ENCODE data around the gene STIM1.

Gene STIM1

DNA sequence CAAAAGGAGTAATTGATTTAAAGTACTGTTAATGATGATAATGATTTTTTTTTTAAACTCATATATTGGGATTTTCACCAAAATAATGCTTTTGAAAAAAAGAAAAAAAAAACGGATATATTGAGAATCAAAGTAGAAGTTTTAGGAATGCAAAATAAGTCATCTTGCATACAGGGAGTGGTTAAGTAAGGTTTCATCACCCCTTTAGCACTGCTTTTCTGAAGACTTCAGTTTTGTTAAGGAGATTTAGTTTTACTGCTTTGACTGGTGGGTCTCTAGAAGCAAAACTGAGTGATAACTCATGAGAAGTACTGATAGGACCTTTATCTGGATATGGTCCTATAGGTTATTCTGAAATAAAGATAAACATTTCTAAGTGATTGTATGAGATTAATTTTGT, 283.0 kb downstream of the STIM1 start:
- TF ChIP-seq, protein P1, sequence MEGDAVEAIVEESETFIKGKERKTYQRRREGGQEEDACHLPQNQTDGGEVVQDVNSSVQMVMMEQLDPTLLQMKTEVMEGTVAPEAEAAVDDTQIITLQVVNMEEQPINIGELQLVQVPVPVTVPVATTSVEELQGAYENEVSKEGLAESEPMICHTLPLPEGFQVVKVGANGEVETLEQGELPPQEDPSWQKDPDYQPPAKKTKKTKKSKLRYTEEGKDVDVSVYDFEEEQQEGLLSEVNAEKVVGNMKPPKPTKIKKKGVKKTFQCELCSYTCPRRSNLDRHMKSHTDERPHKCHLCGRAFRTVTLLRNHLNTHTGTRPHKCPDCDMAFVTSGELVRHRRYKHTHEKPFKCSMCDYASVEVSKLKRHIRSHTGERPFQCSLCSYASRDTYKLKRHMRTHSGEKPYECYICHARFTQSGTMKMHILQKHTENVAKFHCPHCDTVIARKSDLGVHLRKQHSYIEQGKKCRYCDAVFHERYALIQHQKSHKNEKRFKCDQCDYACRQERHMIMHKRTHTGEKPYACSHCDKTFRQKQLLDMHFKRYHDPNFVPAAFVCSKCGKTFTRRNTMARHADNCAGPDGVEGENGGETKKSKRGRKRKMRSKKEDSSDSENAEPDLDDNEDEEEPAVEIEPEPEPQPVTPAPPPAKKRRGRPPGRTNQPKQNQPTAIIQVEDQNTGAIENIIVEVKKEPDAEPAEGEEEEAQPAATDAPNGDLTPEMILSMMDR (IDR thresholded peaks at IDR 0.05; ENCODE audit: insufficient read depth, low read depth, low read length, missing control alignments), result no peak
- no peak for DNase-seq (ENCODE audit: low read depth)
- H3K4me3 ChIP-seq (ENCODE audit: low read depth, low read length), result no peak overlapping the region

DNA sequence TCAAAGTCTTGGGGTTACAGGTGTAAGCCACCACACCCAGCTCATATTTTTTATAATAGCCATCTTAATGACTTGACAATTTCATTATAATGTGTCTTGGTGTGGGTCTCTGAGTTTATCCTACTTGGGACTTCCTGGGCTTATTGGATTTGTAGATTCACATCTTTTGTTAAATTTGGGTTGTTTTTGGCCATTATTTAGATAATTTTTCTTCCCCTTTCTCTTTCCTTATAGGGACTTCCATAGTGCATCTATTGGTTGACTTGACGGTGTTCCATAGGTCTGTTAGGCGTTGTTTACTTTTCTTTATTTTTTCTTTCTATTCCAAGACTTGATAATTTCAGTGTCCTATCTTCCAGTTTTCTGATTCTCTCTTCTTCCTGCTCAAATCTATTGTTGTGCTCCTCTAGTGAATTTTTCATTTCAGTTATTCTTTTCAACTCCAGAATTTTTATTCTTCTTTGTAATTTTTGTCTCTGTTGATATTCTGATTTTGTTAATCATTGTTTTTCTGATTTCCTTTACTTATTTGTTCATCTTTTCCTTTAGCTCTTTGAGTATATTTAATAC, 284.7 kb downstream of the STIM1 start:
- H3K4me3 ChIP-seq (ENCODE audit: low read depth, low read length), result no peak overlapping the region
- TF ChIP-seq, protein P1 (IDR thresholded peaks at IDR 0.05; ENCODE audit: insufficient read depth, low read depth, low read length, missing control alignments), result no peak
- no peak for DNase-seq (ENCODE audit: low read depth)

All from GM12865 (cell line).